ENCODE results near the gene MORN1.

The MORN1 gene

GRCh38 chr1:2433196-2433595 lies 41.8 kb upstream of the MORN1 start:
- peaks cover 34% of the 10 kb centered on the region; the same call in 1 of the 2 replicates for H3K27me3 ChIP-seq (ENCODE audit: control insufficient read depth, insufficient read depth, low read length)
- H3K9ac ChIP-seq (ENCODE audit: low read length) = no peak overlapping the region
- H3K4me3 ChIP-seq (ENCODE audit: low read depth, low read length) = no peak overlapping the region
- peaks cover 16% of the 10 kb centered on the region for H3K9me3 ChIP-seq (ENCODE audit: control insufficient read depth, insufficient read depth, low read depth, low read length)
- no peaks in the 10 kb centered on the region for H3K4me1 ChIP-seq (ENCODE audit: control insufficient read depth, insufficient read depth, low read length)
- no peaks in the 10 kb centered on the region for H3K36me3 ChIP-seq (ENCODE audit: control insufficient read depth, insufficient read depth, low read length)
- no peak overlapping the region for H3K27ac ChIP-seq (ENCODE audit: low read depth, low read length)

GRCh38 chr1:2432441-2432844 lies 41.1 kb upstream of the MORN1 start:
- peaks cover 19% of the 10 kb centered on the region for H3K9me3 ChIP-seq (ENCODE audit: control insufficient read depth, insufficient read depth, low read depth, low read length)
- H3K36me3 ChIP-seq (ENCODE audit: control insufficient read depth, insufficient read depth, low read length) = no peaks in the 10 kb centered on the region
- H3K9ac ChIP-seq (ENCODE audit: low read length) = no peak overlapping the region
- H3K27ac ChIP-seq (ENCODE audit: low read depth, low read length) = no peak overlapping the region
- no peak overlapping the region for H3K4me3 ChIP-seq (ENCODE audit: low read depth, low read length)
- H3K27me3 ChIP-seq (ENCODE audit: control insufficient read depth, insufficient read depth, low read length) = peaks cover 34% of the 10 kb centered on the region; the same call in 1 of the 2 replicates
- H3K4me1 ChIP-seq (ENCODE audit: control insufficient read depth, insufficient read depth, low read length) = no peaks in the 10 kb centered on the region

GRCh38 chr1:2431518-2431917 lies 40.2 kb upstream of the MORN1 start:
- H3K27me3 ChIP-seq (ENCODE audit: control insufficient read depth, insufficient read depth, low read length) = peaks cover 33% of the 10 kb centered on the region; the same call in 1 of the 2 replicates
- H3K9ac ChIP-seq (ENCODE audit: low read length) = no peak overlapping the region

GRCh38 chr1:2431103-2431502 lies 39.7 kb upstream of the MORN1 start:
- no peak overlapping the region for H3K27ac ChIP-seq (ENCODE audit: low read depth, low read length)

More at GRCh38 chr1:2431518-2431917, 40.2 kb upstream of the MORN1 start:
- Histone ChIP-seq H3K4me3 (ENCODE audit: low read depth, low read length) (no peak overlapping the region), H3K27ac (ENCODE audit: low read depth, low read length) (no peak overlapping the region), H3K9me3 (ENCODE audit: control insufficient read depth, insufficient read depth, low read depth, low read length) (peaks cover 19% of the 10 kb centered on the region), H3K4me1 (ENCODE audit: control insufficient read depth, insufficient read depth, low read length) (no peaks in the 10 kb centered on the region), H3K36me3 (ENCODE audit: control insufficient read depth, insufficient read depth, low read length) (no peaks in the 10 kb centered on the region)

GRCh38 chr1:2430592-2430973 lies 39.2 kb upstream of the MORN1 start:
- no peaks in the 10 kb centered on the region for H3K4me1 ChIP-seq (ENCODE audit: control insufficient read depth, insufficient read depth, low read length)
- no peak overlapping the region for H3K27ac ChIP-seq (ENCODE audit: low read depth, low read length)
- no peak overlapping the region for H3K9ac ChIP-seq (ENCODE audit: low read length)
- H3K27me3 ChIP-seq (ENCODE audit: control insufficient read depth, insufficient read depth, low read length) = peaks cover 28% of the 10 kb centered on the region; the same call in 1 of the 2 replicates
- H3K36me3 ChIP-seq (ENCODE audit: control insufficient read depth, insufficient read depth, low read length) = no peaks in the 10 kb centered on the region
- H3K9me3 ChIP-seq (ENCODE audit: control insufficient read depth, insufficient read depth, low read depth, low read length) = peaks cover 19% of the 10 kb centered on the region
- no peak overlapping the region for H3K4me3 ChIP-seq (ENCODE audit: low read depth, low read length)

More at GRCh38 chr1:2431103-2431502, 39.7 kb upstream of the MORN1 start:
- H3K36me3 ChIP-seq (ENCODE audit: control insufficient read depth, insufficient read depth, low read length) = no peaks in the 10 kb centered on the region
- no peaks in the 10 kb centered on the region for H3K4me1 ChIP-seq (ENCODE audit: control insufficient read depth, insufficient read depth, low read length)
- peaks cover 19% of the 10 kb centered on the region for H3K9me3 ChIP-seq (ENCODE audit: control insufficient read depth, insufficient read depth, low read depth, low read length)
- peaks cover 32% of the 10 kb centered on the region; the same call in 1 of the 2 replicates for H3K27me3 ChIP-seq (ENCODE audit: control insufficient read depth, insufficient read depth, low read length)
- no peak overlapping the region for H3K9ac ChIP-seq (ENCODE audit: low read length)
- H3K4me3 ChIP-seq (ENCODE audit: low read depth, low read length) = no peak overlapping the region

GRCh38 chr1:2429780-2430591 lies 38.6 kb upstream of the MORN1 start:
- Histone ChIP-seq H3K27ac (ENCODE audit: low read depth, low read length) (no peak overlapping the region), H3K9ac (ENCODE audit: low read length) (no peak overlapping the region), H3K9me3 (ENCODE audit: control insufficient read depth, insufficient read depth, low read depth, low read length) (peaks cover 19% of the 10 kb centered on the region), H3K36me3 (ENCODE audit: control insufficient read depth, insufficient read depth, low read length) (no peaks in the 10 kb centered on the region), H3K27me3 (ENCODE audit: control insufficient read depth, insufficient read depth, low read length) (peaks cover 23% of the 10 kb centered on the region; the same call in 1 of the 2 replicates), H3K4me3 (ENCODE audit: low read depth, low read length) (no peak overlapping the region), H3K4me1 (ENCODE audit: control insufficient read depth, insufficient read depth, low read length) (no peaks in the 10 kb centered on the region)

- Histone ChIP-seq H3K27ac (ENCODE audit: low read depth, low read length) (no peak overlapping the region), H3K36me3 (ENCODE audit: control insufficient read depth, insufficient read depth, low read length) (no peaks in the 10 kb centered on the region), H3K4me3 (ENCODE audit: low read depth, low read length) (no peak overlapping the region), H3K4me1 (ENCODE audit: control insufficient read depth, insufficient read depth, low read length) (no peaks in the 10 kb centered on the region), H3K9me3 (ENCODE audit: control insufficient read depth, insufficient read depth, low read depth, low read length) (peaks cover 21% of the 10 kb centered on the region), H3K9ac (ENCODE audit: low read length) (no peak overlapping the region), H3K27me3 (ENCODE audit: control insufficient read depth, insufficient read depth, low read length) (peaks cover 9% of the 10 kb centered on the region; the same call in 1 of the 2 replicates)
Observed at GRCh38 chr1:2428490-2428889, 37.1 kb upstream of the MORN1 start.

GRCh38 chr1:2427976-2428375 lies 36.6 kb upstream of the MORN1 start:
- peaks cover 25% of the 10 kb centered on the region for H3K9me3 ChIP-seq (ENCODE audit: control insufficient read depth, insufficient read depth, low read depth, low read length)
- H3K4me1 ChIP-seq (ENCODE audit: control insufficient read depth, insufficient read depth, low read length) = no peaks in the 10 kb centered on the region
- H3K9ac ChIP-seq (ENCODE audit: low read length) = no peak overlapping the region
- H3K36me3 ChIP-seq (ENCODE audit: control insufficient read depth, insufficient read depth, low read length) = no peaks in the 10 kb centered on the region
- H3K4me3 ChIP-seq (ENCODE audit: low read depth, low read length) = no peak overlapping the region
- peaks cover 4% of the 10 kb centered on the region; the same call in 1 of the 2 replicates for H3K27me3 ChIP-seq (ENCODE audit: control insufficient read depth, insufficient read depth, low read length)
- no peak overlapping the region for H3K27ac ChIP-seq (ENCODE audit: low read depth, low read length)

GRCh38 chr1:2427051-2427450 lies 35.7 kb upstream of the MORN1 start:
- Histone ChIP-seq H3K4me3 (ENCODE audit: low read depth, low read length) (no peak overlapping the region), H3K9ac (ENCODE audit: low read length) (no peak overlapping the region), H3K9me3 (ENCODE audit: control insufficient read depth, insufficient read depth, low read depth, low read length) (peaks cover 25% of the 10 kb centered on the region), H3K27me3 (ENCODE audit: control insufficient read depth, insufficient read depth, low read length) (no peaks in the 10 kb centered on the region; the same call in 1 of the 2 replicates), H3K27ac (ENCODE audit: low read depth, low read length) (no peak overlapping the region), H3K36me3 (ENCODE audit: control insufficient read depth, insufficient read depth, low read length) (no peaks in the 10 kb centered on the region), H3K4me1 (ENCODE audit: control insufficient read depth, insufficient read depth, low read length) (no peaks in the 10 kb centered on the region)

GRCh38 chr1:2426540-2426939 lies 35.2 kb upstream of the MORN1 start:
- no peaks in the 10 kb centered on the region for H3K36me3 ChIP-seq (ENCODE audit: control insufficient read depth, insufficient read depth, low read length)
- no peaks in the 10 kb centered on the region for H3K4me1 ChIP-seq (ENCODE audit: control insufficient read depth, insufficient read depth, low read length)
- no peak overlapping the region for H3K9ac ChIP-seq (ENCODE audit: low read length)
- no peak overlapping the region for H3K4me3 ChIP-seq (ENCODE audit: low read depth, low read length)
- no peaks in the 10 kb centered on the region; the same call in 1 of the 2 replicates for H3K27me3 ChIP-seq (ENCODE audit: control insufficient read depth, insufficient read depth, low read length)
- H3K27ac ChIP-seq (ENCODE audit: low read depth, low read length) = no peak overlapping the region
- H3K9me3 ChIP-seq (ENCODE audit: control insufficient read depth, insufficient read depth, low read depth, low read length) = peaks cover 25% of the 10 kb centered on the region

GRCh38 chr1:2425892-2426291 lies 34.5 kb upstream of the MORN1 start:
- H3K27me3 ChIP-seq (ENCODE audit: control insufficient read depth, insufficient read depth, low read length) = no peaks in the 10 kb centered on the region; the same call in 1 of the 2 replicates
- no peak overlapping the region for H3K4me3 ChIP-seq (ENCODE audit: low read depth, low read length)
- H3K9me3 ChIP-seq (ENCODE audit: control insufficient read depth, insufficient read depth, low read depth, low read length) = peaks cover 25% of the 10 kb centered on the region
- H3K4me1 ChIP-seq (ENCODE audit: control insufficient read depth, insufficient read depth, low read length) = no peaks in the 10 kb centered on the region
- H3K27ac ChIP-seq (ENCODE audit: low read depth, low read length) = no peak overlapping the region
- H3K36me3 ChIP-seq (ENCODE audit: control insufficient read depth, insufficient read depth, low read length) = no peaks in the 10 kb centered on the region
- H3K9ac ChIP-seq (ENCODE audit: low read length) = no peak overlapping the region

All from HUES6 (cell line).